8988T (cell line): ENCODE data around the gene TNS4.
A peak's percentile ranks its signal among the peaks of the same experiment; 100 is the strongest.

Experiments used
- DNase-seq: peaks from one replicate; pipeline ENCODE4 v3.0.0; 2011

Gene TNS4

DNA sequence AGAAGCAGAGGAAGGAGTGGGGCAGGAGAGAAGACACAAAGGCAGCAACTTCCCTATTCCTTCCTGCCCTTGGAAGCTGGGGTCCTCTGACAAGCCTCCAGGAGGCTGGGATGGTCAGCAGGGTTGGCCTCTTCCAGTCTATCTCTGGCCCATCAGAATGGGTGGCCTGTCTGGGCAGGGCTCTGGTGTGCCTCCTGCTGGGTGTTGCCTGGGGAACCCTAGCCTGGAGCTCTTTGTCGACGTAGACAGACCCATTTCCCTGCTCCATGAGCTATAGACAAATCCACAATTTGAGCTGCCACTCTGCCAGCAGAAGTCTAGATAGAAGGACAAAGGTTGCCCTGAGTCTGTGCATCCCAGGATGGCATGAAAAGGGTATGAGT lies 46.8 kb downstream of the TNS4 start:
- no peak for DNase-seq

DNA sequence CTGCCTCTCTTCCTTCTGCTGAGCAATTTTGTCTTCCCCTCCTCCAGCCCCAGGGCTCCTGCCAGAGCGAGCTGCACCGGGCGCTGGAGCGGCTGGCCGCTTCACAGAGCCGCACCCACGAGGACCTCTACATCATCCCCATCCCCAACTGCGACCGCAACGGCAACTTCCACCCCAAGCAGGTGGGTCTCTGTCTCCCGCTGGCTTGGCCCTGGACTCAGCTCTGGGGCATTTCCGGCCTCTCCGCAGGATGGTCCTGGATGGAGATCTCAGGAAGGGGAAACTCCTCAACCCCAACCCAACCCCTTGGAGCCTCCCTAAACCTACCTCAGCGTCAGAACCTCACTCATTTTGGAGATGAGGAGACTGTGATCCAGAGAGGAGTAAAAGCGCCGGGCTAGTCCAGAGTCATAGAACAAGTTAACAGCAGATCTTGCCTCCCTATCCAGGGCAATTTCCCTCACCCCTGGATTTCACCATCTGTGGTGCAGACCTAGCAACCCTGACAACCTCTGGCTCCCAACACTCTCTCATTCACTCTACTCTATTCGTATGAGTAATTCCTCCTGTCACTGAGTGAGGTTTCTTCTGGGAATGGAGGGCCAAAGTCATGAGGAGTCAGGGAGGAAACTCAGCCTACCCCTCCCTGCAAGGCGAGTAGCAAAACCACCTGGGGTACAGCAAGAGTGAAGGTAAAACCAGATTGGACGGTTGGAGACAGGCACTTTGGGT lies 47.4 kb downstream of the TNS4 start:
- no peak for DNase-seq

DNA sequence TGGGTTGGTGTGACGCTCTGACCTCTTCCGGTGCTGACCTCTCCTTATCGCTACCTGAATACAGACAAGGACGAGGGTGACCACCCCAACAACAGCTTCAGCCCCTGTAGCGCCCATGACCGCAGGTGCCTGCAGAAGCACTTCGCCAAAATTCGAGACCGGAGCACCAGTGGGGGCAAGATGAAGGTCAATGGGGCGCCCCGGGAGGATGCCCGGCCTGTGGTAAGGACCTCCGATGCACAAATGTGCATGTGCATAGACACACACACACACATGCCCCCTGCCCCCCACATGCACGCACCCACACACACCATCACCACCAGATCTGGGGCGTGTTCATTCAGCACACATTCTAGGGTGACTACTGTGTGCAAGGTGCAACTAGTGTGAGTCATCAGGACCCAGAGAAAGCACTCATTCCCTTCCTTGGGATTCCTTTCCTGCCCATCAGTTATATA lies 48.5 kb downstream of the TNS4 start:
- no peak for DNase-seq

DNA sequence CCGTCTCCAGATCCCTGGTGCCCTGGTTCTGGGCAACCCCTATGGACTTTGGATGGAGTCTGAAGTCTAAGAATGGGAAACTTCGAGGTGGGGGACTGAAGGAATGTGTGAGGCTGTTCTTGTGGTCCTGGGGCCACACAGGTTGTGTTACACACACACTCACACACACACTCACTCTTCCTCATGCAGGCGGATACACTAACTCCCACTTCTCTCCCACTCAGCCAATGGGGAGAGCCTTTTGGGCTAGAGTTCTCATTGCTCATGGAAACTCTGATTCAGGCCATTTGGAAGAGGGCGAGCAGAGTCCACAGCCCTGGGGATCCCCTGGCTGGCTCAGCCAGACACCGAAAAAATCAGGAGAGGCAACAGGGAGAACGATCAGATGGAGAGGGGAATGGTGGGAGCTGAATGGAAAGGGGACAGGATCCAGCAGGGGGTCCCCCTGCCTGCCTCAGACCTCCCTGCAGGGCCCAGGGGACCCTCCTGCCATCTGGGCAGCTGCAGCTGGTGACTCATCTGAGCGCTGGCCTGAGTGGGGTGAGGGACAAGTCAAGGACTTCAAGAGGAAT lies 49.1 kb downstream of the TNS4 start:
- no peak for DNase-seq

DNA sequence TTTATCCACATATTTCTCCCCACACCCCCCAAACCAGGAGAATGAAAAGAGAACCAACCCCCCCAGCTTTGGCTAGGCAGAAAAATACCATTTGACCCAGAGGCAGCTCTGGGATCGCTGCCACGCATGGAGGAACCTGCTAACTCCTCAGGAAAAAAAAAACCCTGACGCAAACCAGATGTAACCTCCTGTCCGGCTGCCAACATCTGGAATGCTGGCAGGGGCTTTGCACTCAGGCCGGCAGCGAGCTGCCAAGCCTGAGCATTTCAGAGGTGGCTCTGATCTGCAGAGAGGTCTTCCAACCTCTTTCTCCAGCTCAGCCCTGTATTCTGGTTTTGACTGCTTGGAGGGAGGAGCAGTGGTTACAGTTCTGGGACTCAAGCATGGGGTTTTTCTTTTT lies 50.0 kb downstream of the TNS4 start:
- no peak for DNase-seq

DNA sequence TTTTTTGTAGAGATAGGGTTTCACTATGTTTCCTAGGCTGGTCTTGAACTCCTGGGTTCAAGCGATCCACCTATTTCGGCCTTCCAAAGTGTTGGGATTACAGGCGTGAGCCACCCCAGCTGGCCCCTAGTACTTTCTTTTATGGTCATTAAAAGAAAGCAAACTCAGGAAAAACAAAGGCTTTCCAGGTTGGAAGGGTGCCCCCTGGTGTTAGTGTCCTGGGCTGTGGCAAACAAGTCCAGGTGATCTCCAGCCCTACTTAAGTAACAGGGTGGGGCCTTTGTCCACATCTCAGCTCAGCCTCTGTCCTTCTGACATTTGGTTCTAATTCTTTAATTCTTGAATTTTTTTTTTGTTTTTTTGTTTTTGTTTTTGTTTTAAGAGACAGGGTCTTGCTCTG lies 51.2 kb downstream of the TNS4 start:
- DNase-seq: peak; percentile 46

DNA sequence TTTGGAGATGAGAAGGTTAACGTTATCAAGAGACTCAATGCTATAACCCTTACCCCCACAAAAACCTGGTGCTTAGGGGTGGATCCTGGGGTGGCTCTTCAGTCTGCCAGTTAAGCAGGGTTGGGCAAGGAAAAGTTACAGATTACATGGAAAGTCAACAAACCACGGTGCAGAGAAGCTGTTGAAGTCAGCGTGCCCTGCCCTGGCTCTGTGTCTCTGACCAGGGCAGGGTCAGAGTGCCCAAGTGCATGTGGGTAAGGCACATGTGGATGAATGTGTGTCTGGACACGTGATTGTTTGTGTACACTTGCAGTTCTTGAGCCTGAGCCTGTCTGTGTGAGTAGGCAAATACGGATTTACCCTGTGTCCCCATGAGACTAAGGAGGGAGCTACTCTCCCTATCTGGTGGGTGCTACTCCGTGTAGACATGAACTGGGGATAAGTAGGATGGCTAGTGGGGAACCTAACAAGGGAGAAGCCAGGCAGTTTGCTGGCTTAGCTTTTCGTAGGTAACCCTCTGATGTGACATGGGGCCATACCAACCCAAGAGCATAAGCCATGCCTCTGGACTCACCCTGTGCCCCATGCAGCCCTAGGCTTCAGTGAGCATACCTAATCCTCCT lies 52.7 kb downstream of the TNS4 start:
- no peak for DNase-seq

DNA sequence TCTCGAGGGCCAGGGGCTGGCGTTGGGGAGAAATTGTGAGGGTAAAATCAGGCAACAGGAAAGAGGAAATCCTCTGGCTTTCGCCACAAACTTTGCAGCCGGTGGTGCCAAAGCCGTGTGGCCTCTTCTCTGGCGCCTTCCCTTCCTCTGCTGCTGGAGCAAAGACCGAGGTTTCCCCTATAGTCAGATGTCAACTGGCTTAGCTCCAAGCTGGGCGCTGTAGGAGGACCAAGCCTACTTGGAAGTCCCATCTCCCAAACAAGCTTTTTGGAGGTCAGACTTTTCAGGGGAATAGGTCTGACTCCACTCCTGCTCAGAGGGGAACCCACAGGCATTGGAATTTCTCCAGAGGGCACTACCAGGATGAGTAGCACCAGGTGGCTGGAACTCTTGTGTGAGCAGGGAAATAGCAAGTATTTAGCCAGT lies 53.2 kb downstream of the TNS4 start:
- DNase-seq: no peak

DNA sequence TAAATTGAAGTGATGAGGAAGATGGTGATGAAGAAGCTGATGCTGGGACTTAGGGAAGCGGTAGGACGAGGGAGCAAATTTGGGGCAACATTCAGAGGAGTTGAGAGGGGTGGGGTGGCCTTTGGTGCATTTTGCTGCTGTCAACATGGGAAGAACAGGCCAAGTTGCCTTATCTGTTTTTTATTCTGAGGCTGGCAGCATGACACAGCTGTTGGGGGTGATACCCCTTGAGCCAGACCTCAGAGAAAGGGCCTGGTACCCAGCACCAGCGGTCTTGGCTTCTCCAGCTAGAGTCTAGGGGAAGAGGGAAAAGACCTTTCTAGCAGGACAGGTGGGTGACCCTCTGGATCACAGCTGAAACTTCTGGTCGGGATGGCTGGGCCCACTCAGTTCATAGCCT lies 53.6 kb downstream of the TNS4 start:
- no peak for DNase-seq

DNA sequence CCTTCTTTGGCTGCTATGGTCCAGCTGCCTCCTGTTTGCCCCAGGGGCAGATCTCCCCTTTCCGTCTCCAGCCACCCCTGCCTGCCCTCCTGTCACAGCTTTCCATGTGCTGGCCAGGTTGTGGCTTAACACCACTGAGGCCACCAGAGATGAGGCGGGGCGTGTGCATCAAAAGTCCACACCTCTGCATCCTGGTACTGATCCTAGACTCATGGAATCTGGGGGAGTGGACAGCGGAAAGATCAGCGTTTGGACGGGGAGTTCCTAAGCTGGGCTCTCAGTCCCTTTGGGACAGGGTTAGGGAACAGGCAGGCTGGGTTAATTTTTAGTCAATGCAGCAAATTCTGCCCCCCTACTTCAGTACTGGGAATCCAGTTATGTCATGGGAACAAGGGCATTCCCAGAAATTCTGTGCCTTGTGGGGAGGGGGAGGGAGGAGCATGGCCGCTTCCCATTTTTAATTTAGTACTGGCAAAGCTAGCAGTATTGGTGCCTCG lies 54.2 kb downstream of the TNS4 start:
- DNase-seq: no peak

DNA sequence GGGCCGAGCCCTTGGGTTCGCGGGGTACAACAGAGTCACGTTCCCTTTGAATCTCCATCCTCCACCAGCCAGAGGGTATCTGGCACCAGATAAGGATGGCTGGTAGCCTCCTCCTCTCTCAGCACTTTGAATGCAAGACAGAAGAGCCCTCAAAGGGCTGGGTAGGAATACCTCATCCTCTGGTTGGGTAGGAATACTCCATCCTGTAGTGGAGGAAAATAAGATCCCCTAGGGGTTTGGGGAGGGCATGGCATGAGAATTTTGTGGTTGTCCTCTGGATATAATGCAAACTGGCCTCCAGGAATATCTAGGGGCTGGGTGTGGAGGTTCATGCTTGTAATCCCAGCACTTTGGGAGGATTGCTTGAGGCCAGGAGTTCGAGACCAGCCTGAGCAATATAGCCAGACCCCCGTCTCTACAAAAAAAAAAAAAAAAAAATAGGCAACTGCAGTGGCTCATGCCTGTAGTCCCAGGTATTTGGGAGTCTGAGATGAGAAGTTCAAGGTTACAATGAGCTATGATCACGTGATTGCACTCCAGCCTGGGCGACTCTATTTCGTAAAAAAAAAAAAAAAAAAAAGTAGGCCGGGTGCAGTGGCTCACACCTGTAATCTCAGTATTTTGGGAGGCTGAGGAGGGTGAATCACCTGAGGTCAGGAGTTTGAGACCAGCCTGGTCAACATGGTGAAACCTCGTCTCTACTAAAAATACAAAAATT lies 55.5 kb downstream of the TNS4 start:
- no peak for DNase-seq

DNA sequence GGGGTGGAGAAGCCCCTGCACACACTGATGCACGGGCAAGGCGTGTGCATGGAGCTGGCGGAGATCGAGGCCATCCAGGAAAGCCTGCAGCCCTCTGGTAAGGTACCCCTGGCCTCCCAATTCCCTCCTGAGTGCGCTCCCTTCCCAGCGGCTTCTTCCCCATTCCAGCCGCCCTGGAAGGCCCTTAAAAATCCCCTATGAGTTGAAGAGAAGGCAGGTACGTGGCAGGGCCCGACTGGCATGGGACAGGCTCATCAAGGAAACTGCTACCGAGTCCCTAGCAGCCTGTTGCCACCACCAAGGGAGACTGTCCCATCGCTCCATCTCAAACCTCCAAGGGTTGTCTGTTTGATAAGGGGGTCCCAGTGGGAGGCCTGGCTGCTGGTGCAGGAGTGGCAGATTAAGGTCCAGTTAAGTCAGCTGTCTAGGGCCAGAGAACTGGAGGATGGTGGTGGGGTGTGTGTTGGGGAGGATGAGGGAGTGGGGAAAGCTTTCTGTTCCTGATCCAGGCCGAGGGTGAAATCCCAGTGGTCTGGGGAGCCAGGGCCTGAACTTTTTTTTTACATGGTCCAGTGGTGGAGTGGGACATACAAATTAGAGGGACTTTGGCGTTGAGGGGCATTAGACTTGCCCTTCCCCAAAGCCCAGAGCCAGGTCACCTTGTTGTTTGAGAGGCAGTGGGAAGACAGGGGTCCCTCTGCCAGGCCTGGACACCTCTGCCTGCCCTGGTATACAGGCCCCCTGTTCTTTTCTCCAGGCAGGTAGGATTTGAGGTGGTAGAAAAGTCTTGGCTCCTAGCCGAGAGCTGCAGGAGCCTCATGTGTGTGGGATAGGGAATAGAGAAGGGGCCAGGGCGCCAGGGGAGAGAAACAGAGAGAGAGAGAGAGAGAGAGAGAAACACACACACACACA lies 57.2 kb downstream of the TNS4 start:
- DNase-seq: no peak

DNA sequence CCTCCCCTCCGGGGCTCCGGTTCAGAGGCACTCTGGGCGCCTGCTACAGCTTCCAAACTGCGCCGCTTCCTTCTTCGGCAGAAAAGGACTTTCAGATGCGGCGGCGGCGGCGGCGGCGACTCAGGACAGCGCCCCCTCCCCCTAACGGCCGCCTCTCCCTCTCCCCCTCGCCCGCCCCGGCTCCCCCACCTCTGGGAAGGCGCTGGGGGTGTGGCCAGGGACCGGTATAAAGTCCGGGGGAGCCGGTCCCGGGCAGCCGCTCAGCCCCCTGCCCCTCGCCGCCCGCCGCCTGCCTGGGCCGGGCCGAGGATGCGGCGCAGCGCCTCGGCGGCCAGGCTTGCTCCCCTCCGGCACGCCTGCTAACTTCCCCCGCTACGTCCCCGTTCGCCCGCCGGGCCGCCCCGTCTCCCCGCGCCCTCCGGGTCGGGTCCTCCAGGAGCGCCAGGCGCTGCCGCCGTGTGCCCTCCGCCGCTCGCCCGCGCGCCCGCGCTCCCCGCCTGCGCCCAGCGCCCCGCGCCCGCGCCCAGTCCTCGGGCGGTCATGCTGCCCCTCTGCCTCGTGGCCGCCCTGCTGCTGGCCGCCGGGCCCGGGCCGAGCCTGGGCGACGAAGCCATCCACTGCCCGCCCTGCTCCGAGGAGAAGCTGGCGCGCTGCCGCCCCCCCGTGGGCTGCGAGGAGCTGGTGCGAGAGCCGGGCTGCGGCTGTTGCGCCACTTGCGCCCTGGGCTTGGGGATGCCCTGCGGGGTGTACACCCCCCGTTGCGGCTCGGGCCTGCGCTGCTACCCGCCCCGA lies 58.0 kb downstream of the TNS4 start, which contains the start of gene IGFBP4:
IGFBP4 (plus strand) TSS at position 255 of the 792 bp plus-strand sequence; CDS start at position 541, 286 bp downstream.
- DNase-seq: peak; percentile 75

DNA sequence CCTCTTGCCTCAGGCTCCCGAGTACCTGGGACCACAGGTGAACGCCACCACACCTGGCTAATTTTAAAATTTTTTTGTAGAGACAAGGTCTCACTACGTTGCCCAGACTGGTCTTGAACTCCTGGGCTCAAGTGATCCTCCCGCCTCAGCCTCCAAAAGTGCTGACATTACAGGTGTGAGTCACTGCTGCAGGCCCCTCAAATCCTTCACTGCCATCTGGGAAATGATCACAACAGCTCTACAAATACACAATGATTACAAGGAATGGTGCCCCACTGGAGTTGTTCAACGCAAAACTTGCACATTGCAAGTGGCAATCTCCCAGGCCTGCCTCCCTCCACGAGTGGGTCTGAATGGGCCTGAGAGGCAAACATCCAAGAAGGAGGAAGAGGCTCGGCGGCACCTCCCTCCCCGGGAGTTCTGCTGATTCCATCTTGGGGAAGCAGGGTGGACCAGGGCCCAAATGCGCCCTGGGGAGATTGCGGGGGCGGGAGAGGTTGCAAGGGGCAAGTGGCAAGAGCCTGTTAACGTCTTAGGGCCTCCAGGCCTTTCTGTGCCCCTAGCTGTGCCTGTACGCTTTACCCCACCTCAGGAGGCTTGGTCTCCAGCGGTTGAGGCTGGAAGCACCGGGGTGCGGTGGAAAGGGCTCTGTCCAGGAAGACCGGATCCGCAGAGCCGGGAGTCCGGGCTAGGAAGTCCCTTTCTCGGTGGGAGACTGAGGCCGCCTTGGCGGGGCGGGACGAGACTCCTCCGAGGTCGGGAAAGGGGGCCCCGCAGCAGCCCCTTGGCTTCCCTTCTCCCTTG lies 58.8 kb downstream of the TNS4 start:
- DNase-seq: no peak

DNA sequence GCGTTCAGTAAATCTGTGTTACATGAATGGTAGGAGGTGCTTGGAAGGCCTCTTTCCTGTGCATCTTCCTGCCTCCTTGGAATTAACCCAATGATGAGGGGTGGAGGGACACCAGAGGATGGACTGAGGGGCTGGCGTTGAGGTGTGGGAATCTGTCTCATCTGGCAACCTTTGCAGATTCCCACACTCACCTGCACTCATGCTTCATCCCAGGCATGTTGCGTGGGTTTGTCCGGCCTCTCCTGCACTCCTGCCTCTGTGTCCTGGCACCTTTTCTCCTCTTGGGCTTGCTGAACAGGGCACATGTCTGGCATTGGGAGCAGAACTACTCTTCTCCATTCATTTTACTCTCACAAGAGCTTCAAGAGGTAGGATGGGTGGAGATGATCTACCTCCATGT lies 61.3 kb downstream of the TNS4 start:
- no peak for DNase-seq

DNA sequence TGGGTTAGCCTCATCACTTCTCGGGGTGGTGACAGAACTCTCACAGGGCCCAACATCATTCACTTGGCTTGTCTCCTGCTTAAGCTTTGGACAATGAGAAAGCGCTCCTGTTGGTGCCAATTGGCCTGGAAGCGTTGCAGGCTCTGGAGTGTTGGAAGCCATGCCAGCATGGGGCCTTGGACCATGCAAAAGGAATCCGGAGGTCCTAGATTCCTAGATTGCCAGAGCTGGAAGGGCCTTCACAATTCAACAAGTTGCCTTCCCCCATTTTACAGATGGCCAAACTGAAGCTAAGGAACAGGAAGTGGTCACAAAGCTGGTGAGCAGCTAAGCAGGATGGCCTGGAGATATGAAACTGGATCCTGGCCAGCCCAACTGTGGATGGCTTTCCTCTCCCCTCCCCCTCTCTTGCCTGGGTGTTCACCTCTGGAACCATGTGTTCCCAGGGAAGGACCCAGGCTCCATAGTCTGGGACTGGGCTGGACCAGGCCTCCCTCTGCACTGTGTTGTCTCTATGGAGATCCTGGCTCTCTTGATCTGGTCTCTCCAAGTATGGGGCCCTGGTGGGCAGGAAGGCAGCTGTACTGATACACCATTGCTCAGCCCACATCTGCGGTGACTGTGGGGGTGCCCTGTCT lies 64.2 kb downstream of the TNS4 start:
- DNase-seq: no peak

DNA sequence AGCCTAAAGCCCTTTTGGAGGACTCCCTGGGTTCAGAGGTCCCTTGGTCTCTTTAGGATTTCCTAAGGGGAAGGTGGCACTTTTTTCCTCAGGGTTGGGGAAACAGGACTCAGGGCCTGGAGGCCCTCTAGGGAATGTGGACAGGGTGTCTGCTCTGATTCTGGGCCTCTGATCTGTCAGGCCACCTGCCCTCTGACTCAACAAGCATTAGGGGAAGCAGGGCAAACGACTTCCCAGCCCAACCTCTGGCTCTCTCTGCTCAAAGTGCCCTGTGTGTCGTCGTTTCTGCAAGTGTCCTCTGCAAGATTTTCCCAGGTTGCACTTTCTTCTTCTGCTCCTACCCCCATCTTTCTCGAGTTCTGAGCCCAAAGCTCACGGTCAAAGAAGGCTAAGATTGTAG lies 64.8 kb downstream of the TNS4 start:
- no peak for DNase-seq

DNA sequence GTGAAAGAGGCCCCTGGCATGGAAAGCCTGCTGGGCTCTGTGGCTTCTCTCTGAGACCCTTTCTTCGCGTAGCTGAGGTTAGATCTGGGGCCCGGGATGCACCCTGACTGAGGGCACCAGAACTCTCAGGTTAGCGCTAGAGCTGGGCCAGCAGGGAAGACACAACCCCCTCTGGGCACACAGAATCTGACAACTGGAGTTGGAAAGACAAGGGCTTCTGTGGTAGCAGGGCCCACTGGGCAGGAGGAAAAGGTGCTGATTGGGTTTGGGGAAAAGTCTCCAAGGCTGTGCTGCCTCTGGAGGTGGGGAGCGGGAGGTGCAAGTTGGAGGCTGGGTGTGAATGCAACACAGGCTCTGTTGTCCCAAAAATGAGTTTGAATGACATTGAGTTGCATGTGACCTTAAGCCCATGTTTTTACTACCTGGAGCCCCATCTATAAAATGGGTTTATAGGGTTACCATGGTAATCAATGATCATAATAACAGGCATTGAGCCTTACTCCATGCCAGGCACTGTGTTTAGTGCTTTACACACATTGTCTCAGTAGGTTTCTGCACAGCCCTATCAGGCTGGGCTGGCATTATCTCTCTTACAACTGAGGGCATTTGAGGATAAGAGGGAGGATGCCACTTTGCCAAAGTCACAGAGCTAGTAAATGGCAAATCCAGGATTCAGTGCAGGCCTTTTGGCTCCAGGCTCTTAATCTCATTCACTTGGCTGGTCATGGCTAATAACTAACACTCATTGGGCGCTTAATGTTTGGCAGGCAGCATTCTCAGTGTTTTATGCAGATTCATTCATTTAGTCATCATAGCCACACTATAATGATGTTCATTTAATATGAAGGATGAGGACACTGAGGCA lies 67.6 kb downstream of the TNS4 start:
- no peak for DNase-seq
